Measurements from ENCODE around the gene BPIFA1.

GRCh38 chr20:33199026-33199425, 36.8 kb upstream of the BPIFA1 start:
- TF ChIP-seq, protein P1, sequence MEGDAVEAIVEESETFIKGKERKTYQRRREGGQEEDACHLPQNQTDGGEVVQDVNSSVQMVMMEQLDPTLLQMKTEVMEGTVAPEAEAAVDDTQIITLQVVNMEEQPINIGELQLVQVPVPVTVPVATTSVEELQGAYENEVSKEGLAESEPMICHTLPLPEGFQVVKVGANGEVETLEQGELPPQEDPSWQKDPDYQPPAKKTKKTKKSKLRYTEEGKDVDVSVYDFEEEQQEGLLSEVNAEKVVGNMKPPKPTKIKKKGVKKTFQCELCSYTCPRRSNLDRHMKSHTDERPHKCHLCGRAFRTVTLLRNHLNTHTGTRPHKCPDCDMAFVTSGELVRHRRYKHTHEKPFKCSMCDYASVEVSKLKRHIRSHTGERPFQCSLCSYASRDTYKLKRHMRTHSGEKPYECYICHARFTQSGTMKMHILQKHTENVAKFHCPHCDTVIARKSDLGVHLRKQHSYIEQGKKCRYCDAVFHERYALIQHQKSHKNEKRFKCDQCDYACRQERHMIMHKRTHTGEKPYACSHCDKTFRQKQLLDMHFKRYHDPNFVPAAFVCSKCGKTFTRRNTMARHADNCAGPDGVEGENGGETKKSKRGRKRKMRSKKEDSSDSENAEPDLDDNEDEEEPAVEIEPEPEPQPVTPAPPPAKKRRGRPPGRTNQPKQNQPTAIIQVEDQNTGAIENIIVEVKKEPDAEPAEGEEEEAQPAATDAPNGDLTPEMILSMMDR (IDR thresholded peaks at IDR 0.05; ENCODE audit: borderline replicate concordance, extremely low read depth, low read length, poor library complexity, severe bottlenecking) = no peak
- TF ChIP-seq EZH2 (IDR thresholded peaks at IDR 0.05; ENCODE audit: borderline replicate concordance, low read depth, low read length, severe bottlenecking) = no peak

Measured in DND-41 (cell line).